ENCODE measurements around the gene CFAP61.

DNA sequence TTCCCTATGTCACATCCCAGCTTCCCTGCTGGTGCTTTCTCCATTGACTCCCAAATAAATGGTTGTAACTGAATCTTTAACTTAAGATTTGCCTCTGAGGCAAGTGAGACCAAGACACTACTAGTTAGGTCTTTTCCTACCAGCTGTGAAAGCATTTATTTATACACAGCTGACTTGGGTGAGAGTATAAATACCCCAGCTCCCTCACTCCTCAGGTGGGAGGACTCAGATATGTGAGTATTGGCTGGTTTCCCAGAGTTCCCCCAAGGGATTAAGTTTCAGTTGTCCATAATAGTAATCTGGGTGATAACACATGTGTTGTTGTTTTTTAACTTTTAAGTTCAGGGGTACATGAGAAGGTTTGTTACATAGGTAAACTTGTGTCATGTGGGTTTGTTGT lies 49.8 kb downstream of the CFAP61 start:
- TF ChIP-seq CTCF (IDR thresholded peaks at IDR 0.05): no peak
- TF ChIP-seq POLR2AphosphoS5 (IDR thresholded peaks at IDR 0.05): no peak

Data from breast epithelium (tissue), 3 donors.